H9 (cell line): ENCODE data around the gene NHSL2. TPM values are rescaled to one million over a fixed set of nuclear protein-coding genes. Genes with fewer than 3 reads are reported as not detected.
"Not testable (repeated sequence)": the region's sequence is repeated elsewhere in the genome, so short reads cannot be mapped to it uniquely, and the experiment has no call there.

Experiments used
- DNase-seq: peaks from one replicate; pipeline ENCODE4 v3.0.0-alpha.2; 2017
- H2AFZ ChIP-seq: one replicate; pipeline ENCODE4 v1.6.1; 2013; ENCODE audit warnings: mild to moderate bottlenecking, low read length, control low read depth, moderate library complexity
- H2AK5ac ChIP-seq: 2 replicates; pipeline ENCODE4 v1.6.1; 2013; ENCODE audit warnings: low read length, control low read depth, mixed read lengths; ENCODE audit not compliant: insufficient read length
- H2BK120ac ChIP-seq: one replicate; pipeline ENCODE4 v1.6.1; 2013; ENCODE audit warnings: low read depth, mild to moderate bottlenecking, low read length, control low read depth, inconsistent platforms; ENCODE audit not compliant: poor library complexity, severe bottlenecking
- H2BK12ac ChIP-seq: 2 replicates; pipeline ENCODE4 v1.6.1; 2013; ENCODE audit warnings: low read length, control low read depth, mixed read lengths, low read depth; ENCODE audit not compliant: insufficient read length
- H2BK15ac ChIP-seq: 2 replicates; pipeline ENCODE4 v1.6.1; 2013; ENCODE audit warnings: low read depth, low read length, control low read depth
- H2BK20ac ChIP-seq: one replicate; pipeline ENCODE4 v1.6.1; 2013; ENCODE audit warnings: low read depth, mild to moderate bottlenecking, low read length, control low read depth, inconsistent platforms; ENCODE audit not compliant: poor library complexity, severe bottlenecking
- H2BK5ac ChIP-seq: 2 replicates; pipeline ENCODE4 v1.6.1; 2013; ENCODE audit warnings: low read length, control low read depth, mixed read lengths; ENCODE audit not compliant: insufficient read length
- H3K14ac ChIP-seq: 2 replicates; pipeline ENCODE4 v1.6.1; 2013; ENCODE audit warnings: low read length, control low read depth; ENCODE audit not compliant: insufficient read depth
- H3K18ac ChIP-seq: 2 replicates; pipeline ENCODE4 v1.6.1; 2013; ENCODE audit warnings: low read depth, mild to moderate bottlenecking, mixed read lengths, low read length, control low read depth; ENCODE audit not compliant: insufficient read length
- H3K23ac ChIP-seq: 2 replicates; pipeline ENCODE4 v1.6.1; 2013; ENCODE audit warnings: low read length, control low read depth, mixed read lengths, low read depth; ENCODE audit not compliant: insufficient read length
- H3K23me2 ChIP-seq: 2 replicates; pipeline ENCODE4 v1.6.1; 2013; ENCODE audit warnings: low read depth, mild to moderate bottlenecking, mixed read lengths, low read length, control low read depth; ENCODE audit not compliant: insufficient read length, poor library complexity, severe bottlenecking
- H3K27ac ChIP-seq: 2 replicates; pipeline ENCODE4 v1.5.1; 2013; ENCODE audit warnings: low read length, control low read depth, mixed read lengths, low read depth; ENCODE audit not compliant: insufficient read length
- H3K27me3 ChIP-seq: 2 replicates; pipeline ENCODE4 v1.6.1; 2013; ENCODE audit warnings: low read length, control low read depth, inconsistent platforms; ENCODE audit not compliant: insufficient read depth
- H3K4ac ChIP-seq: 2 replicates; pipeline ENCODE4 v1.6.1; 2013; ENCODE audit warnings: low read depth, mild to moderate bottlenecking, control low read depth, inconsistent platforms, low read length, moderate library complexity
- H3K4me1 ChIP-seq: 2 replicates; pipeline ENCODE4 v1.6.1; 2013; ENCODE audit warnings: low read length, control low read depth, inconsistent platforms; ENCODE audit not compliant: insufficient read depth
- H3K4me2 ChIP-seq: 2 replicates; pipeline ENCODE4 v1.6.1; 2013; ENCODE audit warnings: low read length, control low read depth, mixed read lengths; ENCODE audit not compliant: insufficient read length, insufficient read depth
- H3K56ac ChIP-seq: 2 replicates; pipeline ENCODE4 v1.6.1; 2013; ENCODE audit warnings: low read depth, mild to moderate bottlenecking, mixed read lengths, low read length, control low read depth; ENCODE audit not compliant: insufficient read length
- H3K79me1 ChIP-seq: 2 replicates; pipeline ENCODE4 v1.6.1; 2013; ENCODE audit warnings: low read depth, mild to moderate bottlenecking, moderate library complexity, low read length, control low read depth, inconsistent platforms; ENCODE audit not compliant: insufficient read depth, poor library complexity, severe bottlenecking
- H3K79me2 ChIP-seq: 2 replicates; pipeline ENCODE4 v1.6.1; 2013; ENCODE audit warnings: low read length, control low read depth, inconsistent platforms; ENCODE audit not compliant: insufficient read depth
- H3K9ac ChIP-seq: 2 replicates; pipeline ENCODE4 v1.6.1; 2013; ENCODE audit warnings: low read length, control low read depth, mixed read lengths; ENCODE audit not compliant: insufficient read length; ENCODE audit errors: extremely low read depth
- H3K9me3 ChIP-seq: one replicate; pipeline ENCODE4 v1.6.1; 2013; ENCODE audit warnings: low read depth, low read length, inconsistent platforms; ENCODE audit not compliant: control insufficient read depth
- H3T11ph ChIP-seq: one replicate; pipeline ENCODE4 v1.6.1; 2013; ENCODE audit warnings: mild to moderate bottlenecking, low read length, control low read depth, inconsistent platforms
- H4K20me1 ChIP-seq: one replicate; pipeline ENCODE4 v1.6.1; 2013; ENCODE audit not compliant: control insufficient read depth, insufficient read length, insufficient read depth
- H4K5ac ChIP-seq: 2 replicates; pipeline ENCODE4 v1.6.1; 2013; ENCODE audit warnings: low read depth, mild to moderate bottlenecking, mixed read lengths, low read length, control low read depth; ENCODE audit not compliant: insufficient read length
- H4K8ac ChIP-seq: replicated peaks from 2 replicates; pipeline ENCODE4 v1.6.1; 2013; ENCODE audit warnings: low read length, control low read depth, mixed read lengths, low read depth; ENCODE audit not compliant: insufficient read length
- H4K91ac ChIP-seq: 2 replicates; pipeline ENCODE4 v1.6.1; 2013; ENCODE audit warnings: low read depth, mild to moderate bottlenecking, moderate library complexity, mixed read lengths, low read length, control low read depth; ENCODE audit not compliant: insufficient read length
- H3K27ac Mint-ChIP-seq, 3 experiments: 2 replicates in 2 of 3; 3 replicates in 1 of 3; pipeline ENCODE4 v1.8.0; 2020 to 2021; ENCODE audit warnings: mixed read lengths in 3 of 3, mild to moderate bottlenecking in 1 of 3, moderate library complexity in 1 of 3
- H3K27me3 Mint-ChIP-seq: 2 replicates; pipeline ENCODE4 v1.8.0; 2021; ENCODE audit warnings: low read depth, mild to moderate bottlenecking, moderate library complexity, mixed read lengths
- H3K36me3 Mint-ChIP-seq, 3 experiments: 2 replicates in 2 of 3; 3 replicates in 1 of 3; pipeline ENCODE4 v1.8.0; 2020 to 2021; ENCODE audit warnings: low read depth in 3 of 3, mixed read lengths in 3 of 3; ENCODE audit not compliant: insufficient read depth in 1 of 3
- H3K4me1 Mint-ChIP-seq, 2 experiments: 2 replicates each; pipeline ENCODE4 v1.8.0; 2020; ENCODE audit warnings: mixed read lengths in 2 of 2
- H3K4me3 Mint-ChIP-seq, 2 experiments: 2 replicates in 1 of 2; 3 replicates in 1 of 2; pipeline ENCODE4 v1.8.0; 2020 to 2021; ENCODE audit warnings: mild to moderate bottlenecking in 2 of 2, mixed read lengths in 2 of 2, moderate library complexity in 1 of 2
- H3K9me3 Mint-ChIP-seq, 2 experiments: 2 replicates in 1 of 2; 3 replicates in 1 of 2; pipeline ENCODE4 v1.8.0; 2020; ENCODE audit warnings: mild to moderate bottlenecking in 2 of 2, mixed read lengths in 2 of 2, moderate library complexity in 1 of 2
- WGBS: extraction: QIAGEN DNeasy Blood & Tissue Kit; methylation state at CpG from one replicate; pipeline ENCODE4 v1.1.7; 2013; ENCODE audit warnings: missing lambda C conversion rate, low lambda C conversion rate, mixed read lengths; ENCODE audit not compliant: insufficient read length; ENCODE audit errors: extremely low coverage; 5-methylcytosine and 5-hydroxymethylcytosine counted together
- total RNA-seq: library from RNA; stranded (reverse); gene quantifications from 2 replicates; pipeline ENCODE4 v1.2.1, GENCODE V29; 2021
- TF ChIP-seq, protein P1 (sequence below): fragments of 200-600 bp; sonication (generic); conservative IDR thresholded peaks from 3 replicates; pipeline ENCODE4 v1.8.0; 2021; ENCODE audit warnings: antibody characterized with exemption, mild to moderate bottlenecking

Gene NHSL2
- total RNA-seq, 1 experiment from 2014 or later = 6.4 TPM

DNA sequence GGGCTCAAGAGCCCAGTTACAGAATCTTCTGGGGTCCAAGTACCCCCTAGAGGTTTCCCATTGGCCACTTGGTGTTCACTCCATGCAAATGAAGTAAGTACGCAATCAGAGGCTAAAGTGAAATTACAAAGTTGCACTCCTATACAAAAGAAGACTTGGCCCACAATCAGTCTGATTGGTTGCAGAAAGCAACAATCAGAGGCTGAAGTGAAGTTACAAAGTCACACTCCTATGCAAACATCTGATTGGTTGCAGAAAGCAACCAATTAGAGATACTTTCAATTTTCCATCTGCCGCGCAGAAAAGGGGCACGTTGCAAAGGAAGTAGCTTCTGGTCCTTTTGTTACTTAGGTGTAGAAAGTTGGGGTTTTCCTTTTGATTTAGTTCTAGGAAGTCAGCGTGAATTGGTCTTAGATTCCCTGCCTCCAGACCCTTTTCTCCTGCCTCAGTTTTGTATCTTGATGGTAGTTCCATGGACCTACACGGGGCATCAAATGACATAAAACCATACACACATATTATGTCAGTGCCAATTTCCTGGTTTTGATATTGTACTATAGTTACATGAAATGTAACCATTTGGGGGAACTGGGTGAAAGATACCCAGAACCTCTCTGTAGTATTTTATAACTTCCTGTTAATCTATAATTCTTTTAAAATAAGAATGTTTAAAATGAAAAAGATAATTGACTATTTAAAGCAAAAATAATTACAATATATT, 258.5 kb downstream of the NHSL2 start:
- Histone ChIP-seq H3K27me3 (no peaks in the 10 kb centered on the region; the same call in 1 of the 2 replicates), H2BK20ac (no peak overlapping the region), H3T11ph (no peak overlapping the region), H3K79me2 (no peaks in the 10 kb centered on the region), H2BK120ac (no peak overlapping the region), H4K5ac (no peak overlapping the region), H3K4me2 (no peak overlapping the region), H3K9ac (no peak overlapping the region), H3K27ac (no peak overlapping the region), H2AFZ (no peak overlapping the region), H4K8ac (no peak overlapping the region), H2BK12ac (no peak overlapping the region), H3K79me1 (no peaks in the 10 kb centered on the region), H2BK15ac (no peak overlapping the region), H3K18ac (no peak overlapping the region), H2AK5ac (no peak overlapping the region), H4K91ac (no peak overlapping the region), H3K4me1 (no peaks in the 10 kb centered on the region), H3K14ac (no peak overlapping the region), H3K9me3 (peaks cover 3% of the 10 kb centered on the region), H3K56ac (no peak overlapping the region), H3K4ac (no peak overlapping the region), H3K23ac (no peak overlapping the region), H2BK5ac (no peak overlapping the region), H3K23me2 (no peaks in the 10 kb centered on the region), H4K20me1 (no peaks in the 10 kb centered on the region)
- Mint-ChIP-seq H3K36me3 (no peaks in the 10 kb centered on the region; a peak in 1 of 7 replicates), H3K9me3 (peaks cover 54 to 60% of the 10 kb centered on the region in 2 experiments), H3K27ac (no peak overlapping the region), H3K4me1 (no peaks in the 10 kb centered on the region), H3K4me3 (no peak overlapping the region), H3K27me3 (peaks cover 14% of the 10 kb centered on the region)
- TF ChIP-seq, protein P1, sequence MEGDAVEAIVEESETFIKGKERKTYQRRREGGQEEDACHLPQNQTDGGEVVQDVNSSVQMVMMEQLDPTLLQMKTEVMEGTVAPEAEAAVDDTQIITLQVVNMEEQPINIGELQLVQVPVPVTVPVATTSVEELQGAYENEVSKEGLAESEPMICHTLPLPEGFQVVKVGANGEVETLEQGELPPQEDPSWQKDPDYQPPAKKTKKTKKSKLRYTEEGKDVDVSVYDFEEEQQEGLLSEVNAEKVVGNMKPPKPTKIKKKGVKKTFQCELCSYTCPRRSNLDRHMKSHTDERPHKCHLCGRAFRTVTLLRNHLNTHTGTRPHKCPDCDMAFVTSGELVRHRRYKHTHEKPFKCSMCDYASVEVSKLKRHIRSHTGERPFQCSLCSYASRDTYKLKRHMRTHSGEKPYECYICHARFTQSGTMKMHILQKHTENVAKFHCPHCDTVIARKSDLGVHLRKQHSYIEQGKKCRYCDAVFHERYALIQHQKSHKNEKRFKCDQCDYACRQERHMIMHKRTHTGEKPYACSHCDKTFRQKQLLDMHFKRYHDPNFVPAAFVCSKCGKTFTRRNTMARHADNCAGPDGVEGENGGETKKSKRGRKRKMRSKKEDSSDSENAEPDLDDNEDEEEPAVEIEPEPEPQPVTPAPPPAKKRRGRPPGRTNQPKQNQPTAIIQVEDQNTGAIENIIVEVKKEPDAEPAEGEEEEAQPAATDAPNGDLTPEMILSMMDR = no peak
- no peak for DNase-seq
- no CpG with 5 or more reads among the region's 6 CpGs for WGBS

DNA sequence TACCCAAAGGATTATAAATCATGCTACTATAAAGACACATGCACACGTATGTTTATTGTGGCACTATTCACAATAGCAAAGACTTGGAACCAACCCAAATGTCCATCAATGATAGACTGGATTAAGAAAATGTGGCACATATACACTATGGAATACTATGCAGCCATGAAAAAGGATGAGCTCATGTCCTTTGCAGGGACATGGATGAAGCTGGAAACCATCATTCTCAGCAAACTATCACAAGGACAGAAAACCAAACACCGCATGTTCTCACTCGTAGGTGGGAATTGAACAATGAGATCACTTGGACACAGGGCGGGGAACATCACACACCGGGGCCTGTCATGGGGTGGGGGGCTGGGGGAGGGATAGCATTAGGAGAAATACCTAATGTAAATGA, 265.6 kb downstream of the NHSL2 start:
- not testable (repeated sequence) for H2BK120ac ChIP-seq, H3K18ac ChIP-seq, H4K91ac ChIP-seq, H2BK15ac ChIP-seq, H3K36me3 Mint-ChIP-seq, H2BK5ac ChIP-seq, H3K4me1 Mint-ChIP-seq, H3K4me1 ChIP-seq, H2AK5ac ChIP-seq, H3K79me2 ChIP-seq, H3K27ac Mint-ChIP-seq, H3K23ac ChIP-seq, H3K23me2 ChIP-seq, H4K5ac ChIP-seq, H3T11ph ChIP-seq, H3K14ac ChIP-seq, H3K4ac ChIP-seq, H3K27ac ChIP-seq, H4K20me1 ChIP-seq, H3K56ac ChIP-seq, H4K8ac ChIP-seq, H3K4me3 Mint-ChIP-seq, H3K79me1 ChIP-seq, H2BK12ac ChIP-seq, H3K9ac ChIP-seq, DNase-seq, H2AFZ ChIP-seq, H3K27me3 ChIP-seq, H2BK20ac ChIP-seq, H3K4me2 ChIP-seq
- peaks cover 23% of the 10 kb centered on the region for H3K9me3 ChIP-seq
- Mint-ChIP-seq H3K9me3 (peaks cover 43 to 50% of the 10 kb centered on the region in 2 experiments), H3K27me3 (peaks cover 16% of the 10 kb centered on the region)
- no CpG with 5 or more reads among the region's 5 CpGs for whole genome bisulfite sequencing
